HCT116 (cell line): ENCODE measurements around the gene DQX1. TPM values are rescaled to one million over a fixed set of nuclear protein-coding genes. Genes with fewer than 3 reads are reported as not detected.

Experiments used
- ATAC-seq: fragments of 200-7000 bp; cut with Tn5 transposase; 2 replicates; pipeline ENCODE4 v1.9.1; 2020; ENCODE audit warnings: mild to moderate bottlenecking, moderate library complexity
- BruUV-seq: library from RNA; stranded (reverse); fragments of 400-500 nt; replicated peaks from 2 replicates; lab custom pipeline; 2021; lab: Mats Ljungman, UMichigan
- CTCF ChIA-PET: fragments of 300-600 bp; sonication (Branson Sonifier 250); formaldehyde crosslinking; loops from one replicate; lab custom pipeline; 2021; ENCODE audit warnings: antibody characterized with exemption; lab: Charles Lee
- POLR2A ChIA-PET: fragments of 300-600, 350-600 bp; sonication (Branson Sonifier 250); formaldehyde crosslinking; loops from one replicate; lab custom pipeline; 2021; ENCODE audit warnings: antibody characterized with exemption; lab: Charles Lee
- RAD21 ChIA-PET, 2 experiments: fragments of 300-600 bp; sonication (Branson Sonifier 250); formaldehyde crosslinking; loops; one replicate each; lab custom pipeline; 2023; ENCODE audit warnings: low total read pairs in 2 of 2; ENCODE audit not compliant: uncharacterized antibody in 2 of 2, unreplicated experiment in 2 of 2, low non-redundant PET in 1 of 2; lab: Charles Lee
- DNase-seq: peaks from one replicate; pipeline ENCODE4 v3.0.0-alpha.2; 2010; ENCODE audit warnings: low read depth, low spot score
- H2AFZ ChIP-seq: fragments of 200-600 bp; shearing (Covaris generic), sonication (generic); 2 replicates; pipeline ENCODE4 v1.6.1; 2017; ENCODE audit warnings: low read depth, mixed run types, mixed read lengths, antibody characterized with exemption, low read length; ENCODE audit not compliant: poor library complexity, severe bottlenecking
- H3K27ac ChIP-seq: 2 replicates; pipeline ENCODE4 v1.5.1; 2012; ENCODE audit warnings: low read depth, low read length
- H3K27me3 ChIP-seq: fragments of 200-600 bp; sonication (generic); 2 replicates; pipeline ENCODE4 v1.6.1; 2016; ENCODE audit warnings: mixed run types, low read length, mixed read lengths; ENCODE audit not compliant: insufficient read depth
- H3K36me3 ChIP-seq, 2 experiments: fragments of 200-500 bp in 1 of 2; fragments of 200-600 bp in 1 of 2; sonication (Bioruptor generic) in 1 of 2; sonication (generic) in 1 of 2; 2 replicates each; pipeline versions ENCODE4 v1.5.1 to v1.6.1; 2014 to 2016; ENCODE audit warnings: low read length in 2 of 2, inconsistent platforms in 1 of 2, mixed read lengths in 1 of 2, mixed run types in 1 of 2; ENCODE audit not compliant: insufficient read depth in 2 of 2, control insufficient read depth in 1 of 2
- H3K4me1 ChIP-seq, 2 experiments: fragments of 200-600 bp in 1 of 2; sonication (generic) in 1 of 2; 2 replicates each; pipeline versions ENCODE4 v1.5.1 to v1.6.1; 2012 to 2017; ENCODE audit warnings: low read length in 2 of 2, inconsistent platforms in 1 of 2, mild to moderate bottlenecking in 1 of 2, mixed read lengths in 1 of 2, mixed run types in 1 of 2, moderate library complexity in 1 of 2; ENCODE audit not compliant: insufficient read depth in 2 of 2, control insufficient read depth in 1 of 2
- H3K4me2 ChIP-seq: fragments of 200-600 bp; sonication (generic); 2 replicates; pipeline ENCODE4 v1.6.1; 2017; ENCODE audit warnings: mixed run types, low read length, mixed read lengths
- H3K4me3 ChIP-seq, 2 experiments: fragments of 200-600 bp in 1 of 2; sonication (generic) in 1 of 2; replicated peaks in 1 of 2; 2 replicates each; pipeline ENCODE4 v1.5.1; 2011 to 2016; ENCODE audit warnings: low read length in 2 of 2, control low read depth in 1 of 2, low read depth in 1 of 2, mild to moderate bottlenecking in 1 of 2, mixed read lengths in 1 of 2, mixed run types in 1 of 2
- H3K79me2 ChIP-seq: fragments of 200-600 bp; sonication (generic); 2 replicates; pipeline ENCODE4 v1.6.1; 2017; ENCODE audit warnings: mild to moderate bottlenecking, mixed run types, low read length, moderate library complexity, mixed read lengths; ENCODE audit not compliant: insufficient read depth
- H3K9ac ChIP-seq: fragments of 200-600 bp; sonication (generic); 2 replicates; pipeline ENCODE4 v1.6.1; 2016; ENCODE audit warnings: low read length, mixed read lengths
- H3K9me2 ChIP-seq: fragments of 200-600 bp; sonication (generic), shearing (Covaris generic); 2 replicates; pipeline ENCODE4 v1.6.1; 2017; ENCODE audit warnings: mixed run types, mild to moderate bottlenecking, moderate library complexity; ENCODE audit not compliant: insufficient read depth
- H3K9me3 ChIP-seq, 2 experiments: fragments of 200-500 bp in 1 of 2; fragments of 200-600 bp in 1 of 2; sonication (Bioruptor generic) in 1 of 2; sonication (generic) in 1 of 2; 2 replicates each; pipeline ENCODE4 v1.6.1; 2014 to 2017; ENCODE audit warnings: low read length in 2 of 2, mixed read lengths in 2 of 2, inconsistent platforms in 1 of 2, low read depth in 1 of 2, mild to moderate bottlenecking in 1 of 2, mixed run types in 1 of 2, moderate library complexity in 1 of 2; ENCODE audit not compliant: control insufficient read depth in 1 of 2, insufficient read depth in 1 of 2
- H4K20me1 ChIP-seq: fragments of 200-600 bp; sonication (generic), shearing (Covaris generic); 2 replicates; pipeline ENCODE4 v1.6.1; 2017; ENCODE audit warnings: mixed run types, mild to moderate bottlenecking, moderate library complexity; ENCODE audit not compliant: insufficient read depth
- CBX3 ChIP-seq: IDR thresholded peaks from 2 replicates; pipeline ENCODE4 v1.6.1; 2012; ENCODE audit warnings: low read depth
- CEBPB ChIP-seq: IDR thresholded peaks from 2 replicates; pipeline ENCODE4 v1.6.1; 2012; ENCODE audit warnings: low read depth
- EGR1 ChIP-seq: IDR thresholded peaks from 2 replicates; pipeline ENCODE4 v1.6.1; 2012; ENCODE audit warnings: low read depth
- ELF1 ChIP-seq: IDR thresholded peaks from 2 replicates; pipeline ENCODE4 v1.6.1; 2012; ENCODE audit warnings: low read depth, borderline replicate concordance
- EZH2phosphoT487 ChIP-seq: fragments of 200-600 bp; IDR thresholded peaks from 2 replicates; pipeline ENCODE4 v1.6.1; 2018; ENCODE audit warnings: antibody characterized with exemption, borderline replicate concordance
- FOSL1 ChIP-seq: IDR thresholded peaks from 2 replicates; pipeline ENCODE4 v1.6.1; 2012; ENCODE audit warnings: low read depth
- POLR2AphosphoS5 ChIP-seq: IDR thresholded peaks from 2 replicates; pipeline ENCODE4 v1.6.1; 2011; ENCODE audit warnings: mild to moderate bottlenecking, low read depth, low read length, moderate library complexity
- SIN3A ChIP-seq: IDR thresholded peaks from 2 replicates; pipeline ENCODE4 v1.6.1; 2012; ENCODE audit warnings: low read depth
- TCF7L2 ChIP-seq: IDR thresholded peaks from 2 replicates; pipeline ENCODE4 v1.7.0; 2011; ENCODE audit warnings: borderline replicate concordance, inconsistent platforms; ENCODE audit not compliant: insufficient read depth, insufficient read length; ENCODE audit errors: extremely low read depth
- YY1 ChIP-seq: IDR thresholded peaks from 2 replicates; pipeline ENCODE4 v1.6.1; 2011; ENCODE audit warnings: low read length, low read depth, moderate library complexity, mild to moderate bottlenecking; ENCODE audit not compliant: insufficient replicate concordance; ENCODE audit errors: extremely low read depth
- ZNF274 ChIP-seq: fragments of 200-500 bp; sonication (Bioruptor generic); IDR thresholded peaks from 2 replicates; pipeline ENCODE4 v1.6.1; 2014; ENCODE audit warnings: mild to moderate bottlenecking, low read depth, low read length, inconsistent platforms
- intact Hi-C: fragments of 100-400 bp; cut with micrococcal nuclease; formaldehyde crosslinking; loops from 2 replicates; pipeline ENCODE4 v1.10.0; 2022
- total RNA-seq: library from RNA; stranded (reverse); gene quantifications from one replicate; pipeline ENCODE4 v1.2.1, GENCODE V29; 2021; ENCODE audit not compliant: unreplicated experiment
- TF ChIP-seq, protein P1 (sequence below): IDR thresholded peaks from 2 replicates; pipeline ENCODE4 v1.6.1; 2011; ENCODE audit warnings: mild to moderate bottlenecking, low read length, moderate library complexity; ENCODE audit not compliant: insufficient replicate concordance; ENCODE audit errors: extremely low read depth

Gene DQX1
- total RNA-seq, 1 experiment from 2014 or later, result 0.98 TPM

DNA sequence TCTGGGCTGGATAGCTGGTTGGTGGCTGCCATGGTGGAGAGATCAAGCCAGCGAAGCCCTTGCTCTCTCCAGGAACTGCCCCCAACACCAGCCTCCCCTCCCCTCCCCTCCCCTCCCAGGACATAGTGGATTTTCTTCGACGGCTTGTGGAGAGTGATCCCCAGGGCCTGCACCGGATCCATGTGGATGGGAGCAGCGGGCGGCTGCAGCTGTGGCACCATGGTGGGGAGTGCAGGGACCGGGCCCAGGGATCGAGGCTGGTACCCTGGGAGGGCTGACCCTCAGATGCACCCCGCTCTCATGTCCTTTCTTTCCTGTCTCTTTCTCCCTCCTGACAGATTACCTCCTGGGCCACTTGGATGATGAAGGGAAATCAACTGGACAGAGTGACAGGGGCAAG, 36.1 kb downstream of the DQX1 start:
- ChIA-PET POLR2A (interaction anchor here (1.1 kb wide), 1 partner anchor 40 kb away, joined by 3 read pairs; no protein-coding TSS in a partner anchor), RAD21 (no interaction called here)
- Histone ChIP-seq H3K36me3 (peaks cover 8 to 17% of the 10 kb centered on the region in 2 experiments; a peak in 3 of 4 replicates), H3K4me1 (peaks cover 0 to 8% of the 10 kb centered on the region in 2 experiments; a peak in 1 of 4 replicates), H3K9me2 (no peaks in the 10 kb centered on the region), H2AFZ (no peak overlapping the region), H3K4me3 (no peak overlapping the region), H3K9me3 (no peaks in the 10 kb centered on the region)
- ATAC-seq, result no peak
- intact Hi-C loops, result no loop called here
- BruUV-seq, result no TSS peak
- TF ChIP-seq ZNF274 (no peak), SIN3A (no peak), YY1 (no peak), CBX3 (no peak), CEBPB (no peak), POLR2AphosphoS5 (no peak), TCF7L2 (no peak), EGR1 (no peak), EZH2phosphoT487 (no peak), FOSL1 (no peak), ELF1 (no peak)
- TF ChIP-seq, protein P1, sequence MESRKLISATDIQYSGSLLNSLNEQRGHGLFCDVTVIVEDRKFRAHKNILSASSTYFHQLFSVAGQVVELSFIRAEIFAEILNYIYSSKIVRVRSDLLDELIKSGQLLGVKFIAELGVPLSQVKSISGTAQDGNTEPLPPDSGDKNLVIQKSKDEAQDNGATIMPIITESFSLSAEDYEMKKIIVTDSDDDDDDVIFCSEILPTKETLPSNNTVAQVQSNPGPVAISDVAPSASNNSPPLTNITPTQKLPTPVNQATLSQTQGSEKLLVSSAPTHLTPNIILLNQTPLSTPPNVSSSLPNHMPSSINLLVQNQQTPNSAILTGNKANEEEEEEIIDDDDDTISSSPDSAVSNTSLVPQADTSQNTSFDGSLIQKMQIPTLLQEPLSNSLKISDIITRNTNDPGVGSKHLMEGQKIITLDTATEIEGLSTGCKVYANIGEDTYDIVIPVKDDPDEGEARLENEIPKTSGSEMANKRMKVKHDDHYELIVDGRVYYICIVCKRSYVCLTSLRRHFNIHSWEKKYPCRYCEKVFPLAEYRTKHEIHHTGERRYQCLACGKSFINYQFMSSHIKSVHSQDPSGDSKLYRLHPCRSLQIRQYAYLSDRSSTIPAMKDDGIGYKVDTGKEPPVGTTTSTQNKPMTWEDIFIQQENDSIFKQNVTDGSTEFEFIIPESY, result no peak
- TF ChIP-seq, all 23 proteins: peak for 0
- CTCF ChIA-PET, result no interaction called here
- Histone ChIP-seq H3K27ac (no peak overlapping the region), H3K27me3 (no peaks in the 10 kb centered on the region), H3K79me2 (no peaks in the 10 kb centered on the region; the same call in 1 of the 2 replicates), H3K4me2 (no peak overlapping the region), H3K9ac (no peak overlapping the region), H4K20me1 (no peaks in the 10 kb centered on the region)
- DNase-seq, result no peak
